Measurements from ENCODE around the gene LMOD3. TPM values are rescaled to one million over a fixed set of nuclear protein-coding genes. Genes with fewer than 3 reads are reported as not detected.
A peak's percentile ranks its signal among the peaks of the same experiment; 100 is the strongest.

LMOD3 gene
- total RNA-seq, 2 experiments from 2014 or later = not detected

DNA sequence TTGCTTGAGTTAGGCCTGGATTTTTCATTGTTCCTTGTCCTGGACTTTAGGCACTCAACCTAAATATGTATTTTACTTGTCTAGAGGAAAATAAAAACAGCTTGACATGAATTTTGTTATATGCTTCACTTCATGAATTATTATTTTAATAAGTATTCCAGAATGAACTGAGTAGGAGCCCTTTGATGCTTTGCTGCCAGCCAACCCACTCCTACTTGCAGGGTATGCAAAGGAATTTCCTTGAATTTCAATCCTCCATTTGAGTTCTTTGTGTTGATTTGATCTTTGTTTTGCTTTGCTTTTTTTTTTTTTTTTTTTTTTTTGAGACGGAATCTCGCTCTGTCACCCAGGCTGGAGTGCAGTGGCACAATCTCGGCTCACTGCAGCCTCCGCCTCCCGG is 26.1 kb downstream of the LMOD3 start:
- TF ChIP-seq, protein P1, sequence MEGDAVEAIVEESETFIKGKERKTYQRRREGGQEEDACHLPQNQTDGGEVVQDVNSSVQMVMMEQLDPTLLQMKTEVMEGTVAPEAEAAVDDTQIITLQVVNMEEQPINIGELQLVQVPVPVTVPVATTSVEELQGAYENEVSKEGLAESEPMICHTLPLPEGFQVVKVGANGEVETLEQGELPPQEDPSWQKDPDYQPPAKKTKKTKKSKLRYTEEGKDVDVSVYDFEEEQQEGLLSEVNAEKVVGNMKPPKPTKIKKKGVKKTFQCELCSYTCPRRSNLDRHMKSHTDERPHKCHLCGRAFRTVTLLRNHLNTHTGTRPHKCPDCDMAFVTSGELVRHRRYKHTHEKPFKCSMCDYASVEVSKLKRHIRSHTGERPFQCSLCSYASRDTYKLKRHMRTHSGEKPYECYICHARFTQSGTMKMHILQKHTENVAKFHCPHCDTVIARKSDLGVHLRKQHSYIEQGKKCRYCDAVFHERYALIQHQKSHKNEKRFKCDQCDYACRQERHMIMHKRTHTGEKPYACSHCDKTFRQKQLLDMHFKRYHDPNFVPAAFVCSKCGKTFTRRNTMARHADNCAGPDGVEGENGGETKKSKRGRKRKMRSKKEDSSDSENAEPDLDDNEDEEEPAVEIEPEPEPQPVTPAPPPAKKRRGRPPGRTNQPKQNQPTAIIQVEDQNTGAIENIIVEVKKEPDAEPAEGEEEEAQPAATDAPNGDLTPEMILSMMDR (IDR thresholded peaks at IDR 0.05) = no peak
- Mint-ChIP-seq H3K4me1 (ENCODE audit: low read depth) (peaks cover 87% of the 10 kb centered on the region), H3K27ac (peak overlapping the region; percentile 92), H3K36me3 (ENCODE audit: low read depth) (peaks cover 60% of the 10 kb centered on the region), H3K4me3 (peak overlapping the region; percentile 7), H3K9me3 (no peaks in the 10 kb centered on the region), H3K27me3 (no peaks in the 10 kb centered on the region)
- ChIA-PET CTCF (interaction anchor here (1.7 kb wide), 1 partner anchor 9 kb away, joined by 5 read pairs; no protein-coding TSS in a partner anchor), POLR2A (interaction anchor here (1.1 to 6.8 kb wide), 2 partner anchors 13 to 43 kb away, joined by 7 to 75 read pairs; partner anchors contain the start of genes ARL6IP5, TMF1 and UBA3)
- H3K36me3 ChIP-seq (ENCODE audit: insufficient read depth, low read length) = peaks cover 43% of the 10 kb centered on the region
- DNase-seq = no peak
- intact Hi-C loops (cut with DNase I, micrococcal nuclease) = no loop called here
- H3K4me3 ChIP-seq (ENCODE audit: low read length) = no peak overlapping the region
- no peaks in the 10 kb centered on the region for H3K9me3 ChIP-seq (ENCODE audit: control insufficient read depth in 1 of 2, insufficient read depth in 1 of 2, low read length in 2 of 2)
- no peaks in the 10 kb centered on the region for H3K27me3 ChIP-seq (ENCODE audit: control insufficient read depth in 1 of 2, insufficient read depth in 2 of 2, low read length in 2 of 2)
- H3K27ac ChIP-seq (ENCODE audit: low read depth in 1 of 2, low read length in 2 of 2) = peak overlapping the region; percentile 24 to 77
- H3K4me1 ChIP-seq (ENCODE audit: insufficient read depth, low read length) = peaks cover 75% of the 10 kb centered on the region
- ATAC-seq (ENCODE audit: poor library complexity) = no peak

DNA sequence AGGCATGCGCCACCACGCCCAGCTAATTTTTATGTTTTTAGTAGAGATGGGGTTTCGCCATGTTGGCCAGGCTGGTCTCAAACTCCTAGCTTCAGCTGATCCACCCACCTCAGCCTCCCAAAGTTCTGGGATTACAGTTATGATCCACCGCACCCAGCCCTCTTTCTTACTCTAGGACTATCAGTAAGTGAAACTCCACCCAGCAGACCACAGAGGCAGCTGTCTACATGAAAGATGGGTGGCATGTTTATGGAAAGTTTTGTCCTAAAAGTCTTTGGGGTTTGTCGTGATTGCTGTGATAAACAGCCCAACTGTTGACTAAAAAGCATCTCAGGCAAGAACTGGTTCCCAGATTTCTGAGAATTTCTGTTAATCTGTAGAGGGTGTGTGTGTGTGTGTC is 26.8 kb downstream of the LMOD3 start:
- Mint-ChIP-seq H3K4me1 (ENCODE audit: low read depth) (peaks cover 87% of the 10 kb centered on the region), H3K4me3 (peak overlapping the region; percentile 83), H3K9me3 (no peaks in the 10 kb centered on the region), H3K36me3 (ENCODE audit: low read depth) (peaks cover 58% of the 10 kb centered on the region), H3K27ac (peak overlapping the region; percentile 92), H3K27me3 (no peaks in the 10 kb centered on the region)
- Histone ChIP-seq H3K4me3 (ENCODE audit: low read length) (no peak overlapping the region), H3K9me3 (ENCODE audit: control insufficient read depth in 1 of 2, insufficient read depth in 1 of 2, low read length in 2 of 2) (no peaks in the 10 kb centered on the region), H3K4me1 (ENCODE audit: insufficient read depth, low read length) (peaks cover 76% of the 10 kb centered on the region), H3K27me3 (ENCODE audit: control insufficient read depth in 1 of 2, insufficient read depth in 2 of 2, low read length in 2 of 2) (no peaks in the 10 kb centered on the region), H3K27ac (ENCODE audit: low read depth in 1 of 2, low read length in 2 of 2) (peak overlapping the region; percentile 24 to 77), H3K36me3 (ENCODE audit: insufficient read depth, low read length) (peaks cover 39% of the 10 kb centered on the region)
- intact Hi-C loops (cut with DNase I, micrococcal nuclease) = no loop called here
- ATAC-seq (ENCODE audit: poor library complexity) = no peak
- ChIA-PET CTCF (interaction anchor here (1.7 kb wide), 1 partner anchor 9 kb away, joined by 5 read pairs; no protein-coding TSS in a partner anchor), POLR2A (interaction anchor here (1.1 to 6.8 kb wide), 3 partner anchors 10 to 43 kb away, joined by 7 to 75 read pairs (median 9); partner anchors contain the start of genes ARL6IP5, TMF1 and UBA3)
- DNase-seq = peak in 4 of 14 experiments; percentile 26 to 61 (median 45)
- TF ChIP-seq, protein P1 (IDR thresholded peaks at IDR 0.05) = no peak

DNA sequence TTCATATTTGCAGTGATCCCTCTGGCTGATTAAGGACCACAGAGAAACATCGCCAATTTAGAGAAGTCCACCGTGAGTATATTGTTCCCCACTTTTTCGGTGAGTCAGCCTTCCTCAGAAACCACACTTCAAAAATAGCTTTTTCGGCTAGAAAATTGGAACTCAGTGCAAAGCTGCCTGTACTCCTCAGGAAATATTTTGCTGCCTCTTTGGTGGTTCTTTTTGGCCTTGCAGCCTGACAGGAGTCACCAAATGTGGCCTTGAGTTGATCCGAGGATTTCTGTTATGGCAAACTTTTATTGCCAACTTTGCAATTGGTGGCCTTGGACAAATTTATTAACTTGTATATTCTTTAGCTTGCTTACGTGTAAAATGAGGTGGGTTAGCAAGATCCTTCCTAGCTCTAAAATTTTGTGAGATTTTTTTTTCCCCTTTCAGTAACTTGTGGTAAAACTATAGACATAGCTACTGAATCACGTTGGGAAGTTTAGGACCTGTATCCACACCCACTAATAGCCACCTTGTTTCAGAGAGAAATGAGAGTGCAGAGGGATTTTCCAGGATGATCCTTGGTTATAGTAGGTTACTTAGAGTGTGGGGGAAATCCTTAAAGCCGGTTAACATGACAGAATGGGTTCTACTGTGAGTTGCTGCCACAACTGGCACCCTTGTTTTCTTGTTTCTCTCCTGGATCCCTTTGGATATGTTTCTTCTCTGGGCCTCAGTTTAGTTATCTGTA is 27.8 kb downstream of the LMOD3 start:
- Histone ChIP-seq H3K27ac (ENCODE audit: low read depth in 1 of 2, low read length in 2 of 2) (peak overlapping the region; percentile 77 to 78), H3K4me1 (ENCODE audit: insufficient read depth, low read length) (peaks cover 84% of the 10 kb centered on the region), H3K27me3 (ENCODE audit: control insufficient read depth in 1 of 2, insufficient read depth in 2 of 2, low read length in 2 of 2) (no peaks in the 10 kb centered on the region), H3K4me3 (ENCODE audit: low read length) (peak overlapping the region; percentile 1), H3K36me3 (ENCODE audit: insufficient read depth, low read length) (peaks cover 38% of the 10 kb centered on the region), H3K9me3 (ENCODE audit: control insufficient read depth in 1 of 2, insufficient read depth in 1 of 2, low read length in 2 of 2) (no peaks in the 10 kb centered on the region)
- POLR2A ChIA-PET = interaction anchor here (1.4 to 6.8 kb wide), 4 partner anchors 11 to 42 kb away, joined by 3 to 75 read pairs (median 30); partner anchors contain the start of genes ARL6IP5, TMF1 and UBA3
- intact Hi-C loops (cut with DNase I, micrococcal nuclease) = no loop called here
- DNase-seq = peak in 3 of 14 experiments; percentile 38 to 61 (median 61)
- peak overlapping the region; percentile 92 for H3K27ac Mint-ChIP-seq
- H3K4me1 Mint-ChIP-seq (ENCODE audit: low read depth) = peaks cover 87% of the 10 kb centered on the region
- peak overlapping the region; percentile 73 for H3K4me3 Mint-ChIP-seq
- CTCF ChIA-PET = interaction anchor here (1.0 to 1.8 kb wide), 5 partner anchors 8 to 59 kb away, joined by 3 to 6 read pairs (median 5); no protein-coding TSS in a partner anchor
- H3K36me3 Mint-ChIP-seq (ENCODE audit: low read depth) = peaks cover 59% of the 10 kb centered on the region
- no peak for ATAC-seq (ENCODE audit: poor library complexity)
- no peaks in the 10 kb centered on the region for H3K27me3 Mint-ChIP-seq
- TF ChIP-seq, protein P1 (IDR thresholded peaks at IDR 0.05) = no peak
- H3K9me3 Mint-ChIP-seq = no peaks in the 10 kb centered on the region
